Measurements from ENCODE around the gene HBS1L. TPM values are rescaled to one million over a fixed set of nuclear protein-coding genes. Genes with fewer than 3 reads are reported as not detected.

The HBS1L gene
- total and polyA plus RNA-seq, 2 experiments from 2014 or later: 57.8 to 98.9 TPM

DNA sequence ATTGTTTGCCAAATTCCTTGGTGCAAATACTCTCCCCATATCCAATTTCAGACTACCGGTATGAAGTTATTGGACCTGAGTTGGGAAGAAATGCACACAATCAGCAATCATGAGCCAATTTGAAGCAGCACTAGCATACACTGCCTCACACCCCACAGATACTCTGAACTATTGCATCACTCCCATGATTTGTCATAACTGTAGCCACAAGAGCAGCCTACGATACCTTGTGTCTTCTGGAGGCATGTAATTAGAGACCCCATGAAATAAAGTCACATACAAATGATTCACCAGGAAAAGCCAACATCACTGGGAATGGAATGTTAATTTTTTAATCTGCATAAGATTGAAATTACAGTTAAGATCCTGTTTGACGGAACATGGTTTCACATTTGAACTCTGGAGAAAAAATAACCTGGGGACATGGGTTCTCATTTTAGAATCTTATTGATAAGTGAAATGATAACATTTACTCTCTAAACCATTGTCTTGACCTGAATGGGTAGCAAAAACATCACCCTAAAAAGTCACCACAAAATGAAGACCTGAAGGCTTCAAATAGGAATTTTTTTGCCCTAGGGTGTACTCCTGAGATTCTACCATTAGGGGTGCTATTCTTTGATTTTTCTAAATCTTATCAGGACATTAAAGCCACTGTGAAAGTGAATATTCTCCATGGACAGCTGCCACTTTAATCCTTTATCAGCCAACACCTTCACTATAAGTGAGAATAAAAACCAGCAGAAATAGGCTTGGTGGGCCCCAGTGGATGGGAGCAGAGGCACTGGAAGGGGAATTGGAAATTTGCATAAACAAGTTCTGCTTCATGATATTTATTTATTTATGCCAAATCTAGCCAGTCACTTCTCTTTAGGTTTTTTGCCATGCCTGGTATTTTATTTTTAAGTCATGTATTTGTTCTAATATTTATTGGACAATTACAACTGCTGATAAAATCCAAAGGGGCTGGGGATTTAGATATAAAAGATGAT, 34.5 kb upstream of the HBS1L start:
- H3K9me3 ChIP-seq (ENCODE audit: low read depth): no peaks in the 10 kb centered on the region
- DNase-seq (ENCODE audit: low read depth in 1 of 2, low spot score in 1 of 2): peak in 1 of 2 donors; percentile 76
- H3K27ac ChIP-seq: no peak overlapping the region
- H3K4me3 ChIP-seq: no peak overlapping the region
- peaks cover 4% of the 10 kb centered on the region for H3K4me1 ChIP-seq (ENCODE audit: low read depth)
- TF ChIP-seq, protein P1, sequence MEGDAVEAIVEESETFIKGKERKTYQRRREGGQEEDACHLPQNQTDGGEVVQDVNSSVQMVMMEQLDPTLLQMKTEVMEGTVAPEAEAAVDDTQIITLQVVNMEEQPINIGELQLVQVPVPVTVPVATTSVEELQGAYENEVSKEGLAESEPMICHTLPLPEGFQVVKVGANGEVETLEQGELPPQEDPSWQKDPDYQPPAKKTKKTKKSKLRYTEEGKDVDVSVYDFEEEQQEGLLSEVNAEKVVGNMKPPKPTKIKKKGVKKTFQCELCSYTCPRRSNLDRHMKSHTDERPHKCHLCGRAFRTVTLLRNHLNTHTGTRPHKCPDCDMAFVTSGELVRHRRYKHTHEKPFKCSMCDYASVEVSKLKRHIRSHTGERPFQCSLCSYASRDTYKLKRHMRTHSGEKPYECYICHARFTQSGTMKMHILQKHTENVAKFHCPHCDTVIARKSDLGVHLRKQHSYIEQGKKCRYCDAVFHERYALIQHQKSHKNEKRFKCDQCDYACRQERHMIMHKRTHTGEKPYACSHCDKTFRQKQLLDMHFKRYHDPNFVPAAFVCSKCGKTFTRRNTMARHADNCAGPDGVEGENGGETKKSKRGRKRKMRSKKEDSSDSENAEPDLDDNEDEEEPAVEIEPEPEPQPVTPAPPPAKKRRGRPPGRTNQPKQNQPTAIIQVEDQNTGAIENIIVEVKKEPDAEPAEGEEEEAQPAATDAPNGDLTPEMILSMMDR (IDR thresholded peaks at IDR 0.05; ENCODE audit: low read depth, low read length): peak; percentile 58
- no peaks in the 10 kb centered on the region for H3K36me3 ChIP-seq
- H3K27me3 ChIP-seq: no peaks in the 10 kb centered on the region

DNA sequence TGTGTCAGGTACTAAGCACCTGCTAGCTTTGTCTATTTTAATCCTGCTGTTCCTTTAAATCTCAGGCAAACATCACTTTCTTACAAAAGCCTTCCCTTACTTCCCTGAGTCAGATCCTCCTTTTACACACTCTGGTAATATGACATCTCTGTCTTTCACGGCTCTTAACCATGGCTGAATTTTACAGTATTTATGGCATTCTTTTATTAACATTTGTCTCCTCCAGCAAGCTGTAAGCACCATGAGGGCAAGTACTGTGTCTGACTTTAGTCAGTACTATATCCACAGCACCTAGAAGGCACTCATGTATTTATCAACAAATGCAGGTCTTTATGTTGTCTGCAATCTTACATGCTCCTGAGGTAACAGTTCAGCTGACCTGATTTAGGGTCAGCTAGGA, 33.7 kb upstream of the HBS1L start:
- no peaks in the 10 kb centered on the region for H3K36me3 ChIP-seq
- TF ChIP-seq, protein P1 (IDR thresholded peaks at IDR 0.05; ENCODE audit: low read depth, low read length): no peak
- no peak overlapping the region for H3K4me3 ChIP-seq
- H3K27ac ChIP-seq: no peak overlapping the region
- peaks cover 4% of the 10 kb centered on the region for H3K4me1 ChIP-seq (ENCODE audit: low read depth)
- no peaks in the 10 kb centered on the region for H3K27me3 ChIP-seq
- H3K9me3 ChIP-seq (ENCODE audit: low read depth): no peaks in the 10 kb centered on the region
- no peak for DNase-seq (ENCODE audit: low read depth in 1 of 2, low spot score in 1 of 2)

DNA sequence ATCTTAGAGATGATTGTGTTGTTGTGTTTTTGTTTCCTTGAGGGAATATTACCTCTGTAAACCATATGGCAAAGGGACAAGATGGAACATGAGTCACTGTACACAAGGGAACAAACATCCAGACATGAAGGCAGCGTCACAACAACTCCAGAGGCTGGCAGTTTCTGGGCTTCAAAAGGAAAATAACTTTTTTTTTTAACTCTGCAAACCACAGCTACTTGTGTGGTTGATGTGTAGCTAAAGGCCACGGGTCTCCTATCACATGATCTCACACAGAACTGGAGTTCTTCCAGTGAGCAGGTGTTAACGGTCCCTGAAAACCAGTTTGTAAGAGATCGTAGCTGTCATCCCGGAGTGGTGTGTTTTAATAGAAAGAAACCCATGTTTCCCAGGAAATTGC, 33.2 kb upstream of the HBS1L start:
- no peak for DNase-seq (ENCODE audit: low read depth in 1 of 2, low spot score in 1 of 2)
- H3K9me3 ChIP-seq (ENCODE audit: low read depth): no peaks in the 10 kb centered on the region
- TF ChIP-seq, protein P1 (IDR thresholded peaks at IDR 0.05; ENCODE audit: low read depth, low read length): no peak
- H3K4me3 ChIP-seq: no peak overlapping the region
- no peaks in the 10 kb centered on the region for H3K27me3 ChIP-seq
- no peaks in the 10 kb centered on the region for H3K36me3 ChIP-seq
- peaks cover 4% of the 10 kb centered on the region for H3K4me1 ChIP-seq (ENCODE audit: low read depth)
- no peak overlapping the region for H3K27ac ChIP-seq

DNA sequence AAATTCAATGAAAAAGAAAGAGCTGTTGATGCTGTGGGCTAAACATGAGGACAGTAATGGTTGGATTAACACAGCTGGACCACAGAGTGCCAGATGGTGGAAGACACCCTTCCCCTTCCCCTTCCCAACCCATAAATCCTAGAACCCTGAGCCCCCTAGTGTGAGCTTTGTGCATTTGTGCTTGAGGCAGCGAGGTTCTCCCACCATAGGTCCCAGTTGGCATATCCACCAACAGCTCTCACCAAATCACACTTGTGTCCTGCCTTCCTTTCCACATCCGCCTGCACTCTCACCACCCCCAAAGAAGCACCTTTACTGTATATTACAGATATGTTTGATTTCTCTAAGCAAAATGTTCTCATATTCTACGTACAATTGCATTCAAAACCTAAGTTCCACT, 32.8 kb upstream of the HBS1L start:
- DNase-seq (ENCODE audit: low read depth in 1 of 2, low spot score in 1 of 2): no peak
- TF ChIP-seq, protein P1 (IDR thresholded peaks at IDR 0.05; ENCODE audit: low read depth, low read length): peak; percentile 12
- no peak overlapping the region for H3K27ac ChIP-seq
- H3K36me3 ChIP-seq: no peaks in the 10 kb centered on the region
- no peaks in the 10 kb centered on the region for H3K27me3 ChIP-seq
- no peaks in the 10 kb centered on the region for H3K9me3 ChIP-seq (ENCODE audit: low read depth)
- H3K4me3 ChIP-seq: no peak overlapping the region
- H3K4me1 ChIP-seq (ENCODE audit: low read depth): peaks cover 4% of the 10 kb centered on the region

DNA sequence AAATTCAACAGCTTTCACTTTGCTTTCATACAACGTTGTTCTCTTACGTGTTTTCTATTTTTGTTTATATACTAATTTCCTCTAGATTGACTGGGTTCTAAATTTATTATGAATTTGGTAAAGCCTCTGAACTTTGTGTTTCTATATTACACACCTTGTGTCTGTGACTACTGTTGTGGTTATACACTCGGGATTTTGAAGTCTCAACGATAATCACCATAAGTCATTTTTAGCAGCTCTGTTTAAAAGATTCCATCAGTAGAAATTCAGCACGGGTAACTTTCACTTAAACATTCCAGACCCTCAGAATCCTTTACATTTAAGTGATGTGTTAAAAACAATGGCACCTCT, 31.8 kb upstream of the HBS1L start:
- DNase-seq (ENCODE audit: low read depth in 1 of 2, low spot score in 1 of 2): no peak
- Histone ChIP-seq H3K9me3 (ENCODE audit: low read depth) (no peaks in the 10 kb centered on the region), H3K4me1 (ENCODE audit: low read depth) (peaks cover 4% of the 10 kb centered on the region), H3K4me3 (no peak overlapping the region), H3K27me3 (no peaks in the 10 kb centered on the region), H3K27ac (no peak overlapping the region), H3K36me3 (no peaks in the 10 kb centered on the region)
- TF ChIP-seq, protein P1 (IDR thresholded peaks at IDR 0.05; ENCODE audit: low read depth, low read length): no peak

Measured in cardiac muscle cell (in vitro differentiated cells and primary cell).